Activated T-helper 17 cell treated with anti-CD3 and anti-CD28 coated beads, Interleukin-2, amount 50 U/mL, for 72 hours (primary cell): Measurements from ENCODE around the gene TNFRSF1B. TPM values are rescaled to one million over a fixed set of nuclear protein-coding genes. Genes with fewer than 3 reads are reported as not detected.

Experiments
- ATAC-seq: fragments of 150-1000 bp; cut with Tn5 transposase; replicated peaks from 2 replicates; pipeline ENCODE4 v1.10.0; 2021; ENCODE audit warnings: mild to moderate bottlenecking, moderate library complexity
- H3K27ac Mint-ChIP-seq: one replicate; pipeline ENCODE4 v1.8.0; 2022; ENCODE audit warnings: mixed read lengths
- H3K27me3 Mint-ChIP-seq: one replicate; pipeline ENCODE4 v1.8.0; 2022; ENCODE audit warnings: mixed read lengths
- H3K36me3 Mint-ChIP-seq: one replicate; pipeline ENCODE4 v1.8.0; 2022; ENCODE audit warnings: low read depth, mild to moderate bottlenecking, mixed read lengths
- H3K4me1 Mint-ChIP-seq: one replicate; pipeline ENCODE4 v1.8.0; 2022; ENCODE audit warnings: mixed read lengths
- H3K4me3 Mint-ChIP-seq: one replicate; pipeline ENCODE4 v1.8.0; 2022; ENCODE audit warnings: mild to moderate bottlenecking, mixed read lengths
- H3K9me3 Mint-ChIP-seq: one replicate; pipeline ENCODE4 v1.8.0; 2022; ENCODE audit warnings: mixed read lengths
- total RNA-seq, 2 donors: library from RNA; stranded (reverse); gene quantifications; one replicate each; pipeline ENCODE4 v1.2.3, GENCODE V29; 2022

The TNFRSF1B gene
- total RNA-seq, 2 donors from 2014 or later, result 291 to 379 TPM

DNA sequence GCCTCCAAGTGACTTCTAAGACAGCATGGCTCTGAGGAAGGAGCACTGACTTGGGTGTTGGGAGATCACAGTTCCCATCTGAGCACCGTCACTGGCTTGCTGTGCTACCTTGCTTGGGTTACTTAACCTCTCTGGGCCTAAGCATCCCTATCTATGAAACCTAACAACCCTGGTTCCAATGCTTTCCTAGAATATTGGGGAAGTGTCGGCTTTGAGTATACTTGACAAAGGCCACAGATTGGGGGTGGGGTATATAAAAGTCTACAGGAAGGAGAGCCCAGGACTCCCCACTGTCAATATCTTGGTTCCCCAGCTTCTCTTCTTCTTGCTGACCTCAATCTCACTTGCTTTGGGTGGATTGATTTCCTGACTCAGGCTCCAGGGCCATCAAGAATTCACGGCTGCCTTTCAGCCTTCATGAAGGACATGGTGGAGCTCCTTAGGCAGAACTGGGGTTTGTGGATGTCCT, 6.3 kb downstream of the TNFRSF1B start:
- Mint-ChIP-seq H3K9me3 (peaks cover 5% of the 10 kb centered on the region), H3K27ac (peak overlapping the region; percentile 73), H3K27me3 (no peaks in the 10 kb centered on the region), H3K4me1 (peaks cover 60% of the 10 kb centered on the region), H3K36me3 (peaks cover 100% of the 10 kb centered on the region), H3K4me3 (peak overlapping the region; percentile 95)
- no peak for ATAC-seq

DNA sequence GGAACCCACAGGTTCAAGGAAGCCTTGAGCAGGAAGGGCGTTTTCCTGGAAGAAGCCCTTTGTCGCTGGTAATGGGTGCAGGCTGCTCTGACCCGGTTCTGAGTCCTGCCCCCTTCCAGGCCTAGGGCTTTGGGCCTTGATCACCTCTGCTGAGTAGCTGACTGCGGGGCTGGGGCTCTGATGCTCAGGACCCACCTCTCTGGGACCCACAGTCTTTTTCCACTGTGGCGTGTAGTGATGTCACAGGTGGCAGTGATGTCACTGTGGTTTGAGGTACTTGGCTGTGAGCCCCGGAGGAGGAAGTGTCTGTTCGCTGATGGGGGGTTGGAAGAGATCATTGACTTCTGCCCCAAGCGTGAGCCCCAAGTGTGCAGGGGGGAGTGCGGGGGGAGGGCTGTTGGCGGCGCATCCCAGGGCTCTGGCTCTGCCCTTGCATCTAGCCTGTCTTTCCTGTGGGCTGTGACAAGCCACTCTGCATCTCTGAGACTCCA, 6.9 kb downstream of the TNFRSF1B start:
- peaks cover 100% of the 10 kb centered on the region for H3K36me3 Mint-ChIP-seq
- no peaks in the 10 kb centered on the region for H3K27me3 Mint-ChIP-seq
- H3K27ac Mint-ChIP-seq, result peak overlapping the region; percentile 73
- ATAC-seq, result peak; percentile 10
- H3K9me3 Mint-ChIP-seq, result peaks cover 5% of the 10 kb centered on the region
- H3K4me1 Mint-ChIP-seq, result peaks cover 64% of the 10 kb centered on the region
- H3K4me3 Mint-ChIP-seq, result peak overlapping the region; percentile 95

DNA sequence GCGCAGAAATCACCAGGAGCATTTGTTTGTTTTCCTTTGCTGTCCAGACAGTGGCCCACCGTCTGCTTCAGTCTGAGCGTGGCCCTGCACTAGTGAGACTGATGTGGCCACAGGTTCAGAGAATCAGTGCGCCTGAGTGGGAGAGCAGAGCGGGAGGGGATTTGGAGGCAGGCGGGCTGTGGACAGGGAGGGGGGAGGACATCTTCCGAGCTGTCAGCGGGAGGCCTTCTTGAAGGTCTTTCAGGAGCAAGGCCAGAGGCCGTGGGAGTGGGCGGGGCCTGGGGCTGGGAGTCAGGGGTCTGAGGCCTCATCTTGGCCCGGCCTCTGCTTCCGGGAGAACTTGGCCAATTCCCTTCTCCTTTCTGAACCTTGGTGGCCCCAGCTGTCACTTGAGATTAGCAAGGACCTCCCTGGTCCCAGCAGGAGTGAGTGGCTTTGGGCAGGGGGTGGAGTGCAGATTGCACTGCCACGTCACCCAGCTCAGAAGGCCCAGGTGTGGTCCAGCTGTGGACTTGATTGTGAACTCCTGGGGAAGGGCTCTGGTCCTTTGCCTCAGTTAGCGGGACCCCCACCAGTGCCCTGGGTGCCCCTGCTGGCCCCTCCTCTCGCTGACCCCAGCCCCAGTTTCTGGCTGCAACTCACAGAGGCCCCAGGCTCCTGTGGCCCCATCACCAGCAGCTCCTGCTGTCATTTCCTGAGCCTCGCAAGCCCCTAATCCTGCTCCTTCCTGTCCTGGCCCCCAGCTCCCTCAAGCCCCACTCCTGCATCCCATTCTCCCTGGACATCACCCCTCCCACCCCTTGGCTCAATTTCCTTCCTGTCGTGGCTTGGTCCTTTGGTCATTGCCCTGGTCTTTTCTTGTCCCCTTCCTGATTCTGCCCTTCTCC, 8.4 kb downstream of the TNFRSF1B start:
- H3K4me1 Mint-ChIP-seq, result peaks cover 61% of the 10 kb centered on the region
- H3K36me3 Mint-ChIP-seq, result peaks cover 100% of the 10 kb centered on the region
- peak overlapping the region; percentile 95 for H3K4me3 Mint-ChIP-seq
- no peaks in the 10 kb centered on the region for H3K27me3 Mint-ChIP-seq
- ATAC-seq, result no peak
- H3K9me3 Mint-ChIP-seq, result peaks cover 5% of the 10 kb centered on the region
- H3K27ac Mint-ChIP-seq, result peak overlapping the region; percentile 73

DNA sequence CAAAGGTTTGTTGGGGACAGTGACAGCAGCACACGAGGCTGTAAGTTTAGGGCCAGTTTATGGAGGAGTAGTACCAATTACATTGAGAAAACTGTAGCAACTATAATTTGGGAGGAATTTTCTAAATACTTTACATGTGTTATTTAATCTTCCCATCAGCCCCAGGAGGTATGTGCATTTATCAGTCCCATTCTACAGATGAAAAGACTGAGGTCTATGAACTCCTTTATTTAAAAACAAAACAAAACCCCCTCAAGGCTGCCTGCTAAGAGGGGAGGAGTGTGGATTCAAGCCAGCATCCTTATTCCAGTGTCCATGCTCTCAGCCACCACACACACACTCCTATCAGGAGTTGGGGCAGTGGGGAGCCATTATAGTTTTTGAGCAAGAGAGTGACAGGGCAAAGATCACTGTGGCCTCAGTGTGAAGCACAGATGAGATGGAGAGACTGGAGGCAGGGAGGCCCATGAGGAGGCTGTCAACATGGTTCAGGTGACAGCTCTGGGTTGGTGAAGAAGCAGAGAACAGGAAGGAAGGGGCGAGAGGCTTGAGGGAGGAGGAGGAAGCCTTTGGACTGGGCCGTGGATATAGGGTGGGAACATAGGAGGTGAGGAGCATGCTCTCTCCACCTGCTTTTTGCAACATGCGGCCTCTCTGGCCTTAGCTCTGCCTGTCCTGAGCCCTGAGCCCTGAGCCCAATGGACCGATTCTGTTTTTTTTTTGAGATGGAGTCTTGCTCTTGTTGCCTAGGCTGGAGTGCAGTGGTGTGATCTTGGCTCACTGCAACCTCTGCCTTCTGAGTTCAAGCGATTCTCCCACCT, 9.7 kb downstream of the TNFRSF1B start:
- Mint-ChIP-seq H3K9me3 (peaks cover 1% of the 10 kb centered on the region), H3K36me3 (peaks cover 100% of the 10 kb centered on the region), H3K27me3 (no peaks in the 10 kb centered on the region), H3K4me3 (peak overlapping the region; percentile 95), H3K4me1 (peaks cover 53% of the 10 kb centered on the region), H3K27ac (peak overlapping the region; percentile 73)
- no peak for ATAC-seq

DNA sequence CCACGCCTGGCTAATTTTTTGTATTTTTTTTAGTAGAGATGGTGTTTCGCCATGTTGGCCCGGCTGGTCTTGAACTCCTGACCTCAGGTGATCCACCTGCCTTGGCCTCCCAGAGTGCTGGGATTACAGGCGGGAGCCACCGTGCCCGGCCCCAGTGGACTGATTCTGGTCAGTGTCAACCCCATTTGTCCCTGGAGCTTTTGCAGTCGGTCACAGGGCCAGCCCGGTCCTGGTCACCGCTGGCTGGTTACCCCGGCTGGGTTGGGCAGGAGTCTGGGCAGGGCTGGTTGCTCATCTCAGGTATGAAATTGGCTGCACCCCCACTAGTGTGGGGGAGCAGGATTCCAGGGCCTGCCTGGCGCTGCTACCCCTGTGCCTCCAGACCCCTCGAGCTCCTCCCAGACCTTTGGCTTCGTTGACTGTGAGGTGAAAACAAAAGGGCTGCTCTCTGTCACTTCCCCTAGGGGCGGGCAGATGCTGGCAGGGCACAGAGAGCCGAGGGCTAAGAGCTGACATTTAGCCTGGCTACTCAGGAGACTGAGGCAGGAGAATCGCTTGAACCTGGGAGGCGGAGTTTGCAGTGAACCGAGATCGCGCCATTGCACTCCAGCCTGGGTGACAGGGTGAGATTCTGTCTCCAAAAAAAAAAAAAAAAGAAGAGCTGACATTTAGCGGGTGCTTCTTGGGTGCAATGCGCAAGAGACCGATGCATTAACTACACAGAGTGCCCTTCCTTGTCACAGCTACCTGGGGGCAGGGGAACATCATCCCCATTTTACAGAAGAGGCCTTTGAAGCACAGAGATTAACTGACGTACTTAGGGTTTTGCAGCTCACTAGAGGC, 10.6 kb downstream of the TNFRSF1B start:
- Mint-ChIP-seq H3K9me3 (no peaks in the 10 kb centered on the region), H3K27ac (peak overlapping the region; percentile 99), H3K36me3 (peaks cover 100% of the 10 kb centered on the region), H3K27me3 (no peaks in the 10 kb centered on the region), H3K4me1 (peaks cover 60% of the 10 kb centered on the region), H3K4me3 (peak overlapping the region; percentile 95)
- peak; percentile 2 for ATAC-seq

DNA sequence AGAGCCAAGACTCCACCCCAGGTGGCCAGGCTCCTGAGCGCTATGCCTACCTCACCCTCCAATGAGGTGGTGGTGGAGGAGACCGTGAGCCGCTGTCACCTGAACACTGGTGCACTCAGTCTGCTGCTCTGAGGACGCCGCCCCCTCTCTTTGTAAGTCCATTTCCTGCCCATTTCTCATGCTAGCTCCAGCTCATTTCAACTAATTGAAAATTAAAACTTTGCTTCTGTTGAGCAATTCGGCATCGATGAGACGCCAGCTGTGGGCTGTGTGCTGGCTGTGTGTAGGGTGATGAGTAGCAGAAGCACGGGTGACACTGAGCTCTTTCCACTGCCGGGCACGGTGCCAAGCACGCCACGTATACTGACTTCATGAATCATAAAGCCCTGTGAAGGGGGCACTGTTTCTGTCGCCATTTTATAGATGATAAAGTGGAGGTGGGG, 11.2 kb downstream of the TNFRSF1B start:
- ATAC-seq, result peak; percentile 76
- Mint-ChIP-seq H3K4me3 (peak overlapping the region; percentile 95), H3K27me3 (no peaks in the 10 kb centered on the region), H3K9me3 (no peaks in the 10 kb centered on the region), H3K27ac (peak overlapping the region; percentile 99), H3K36me3 (peaks cover 100% of the 10 kb centered on the region), H3K4me1 (peaks cover 63% of the 10 kb centered on the region)

DNA sequence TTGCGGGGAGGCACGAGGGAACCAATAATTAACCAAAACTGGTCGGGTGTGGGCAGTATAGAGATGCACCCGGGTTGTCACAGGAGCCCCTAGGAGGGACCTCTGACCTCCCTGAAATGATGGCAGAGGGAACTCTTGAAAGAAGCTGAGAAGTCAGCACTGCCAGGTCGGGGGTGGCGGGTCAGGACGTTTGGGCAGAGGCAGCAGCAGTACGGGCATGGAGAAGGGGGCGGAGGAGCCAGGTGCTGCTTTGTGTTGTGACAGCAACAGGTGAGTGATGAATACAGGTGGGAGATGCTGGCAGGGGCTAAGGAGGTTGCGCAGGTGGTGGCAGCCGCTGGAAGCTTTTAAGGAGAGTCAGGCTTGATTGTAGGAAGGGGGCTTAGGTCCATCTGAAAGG, 11.7 kb downstream of the TNFRSF1B start:
- Mint-ChIP-seq H3K27ac (peak overlapping the region; percentile 99), H3K36me3 (peaks cover 100% of the 10 kb centered on the region), H3K27me3 (no peaks in the 10 kb centered on the region), H3K4me3 (peak overlapping the region; percentile 95), H3K4me1 (peaks cover 61% of the 10 kb centered on the region), H3K9me3 (no peaks in the 10 kb centered on the region)
- no peak for ATAC-seq

DNA sequence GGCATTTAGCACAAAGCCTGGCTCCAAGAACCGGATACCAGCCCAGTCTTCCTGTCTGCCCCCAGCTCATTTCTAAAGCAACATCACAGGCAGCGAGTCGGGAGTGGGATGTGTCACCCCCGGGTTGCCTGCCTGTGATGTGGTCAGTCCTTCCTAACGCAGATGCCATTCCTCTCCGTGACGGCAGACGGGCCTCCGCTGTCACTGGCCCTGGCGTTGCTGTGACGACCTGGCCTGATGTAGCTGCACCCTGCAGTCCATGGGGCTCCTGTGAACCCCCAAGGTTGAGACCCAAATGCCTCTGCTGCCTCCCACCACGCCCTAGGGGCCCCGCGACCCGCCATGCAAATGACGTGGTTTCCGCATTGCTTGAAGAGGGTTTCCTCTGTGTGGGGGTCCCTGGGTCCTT, 12.3 kb downstream of the TNFRSF1B start:
- H3K9me3 Mint-ChIP-seq, result no peaks in the 10 kb centered on the region
- H3K4me1 Mint-ChIP-seq, result peaks cover 60% of the 10 kb centered on the region
- ATAC-seq, result peak; percentile 78
- no peaks in the 10 kb centered on the region for H3K27me3 Mint-ChIP-seq
- peak overlapping the region; percentile 95 for H3K4me3 Mint-ChIP-seq
- peak overlapping the region; percentile 99 for H3K27ac Mint-ChIP-seq
- peaks cover 100% of the 10 kb centered on the region for H3K36me3 Mint-ChIP-seq

DNA sequence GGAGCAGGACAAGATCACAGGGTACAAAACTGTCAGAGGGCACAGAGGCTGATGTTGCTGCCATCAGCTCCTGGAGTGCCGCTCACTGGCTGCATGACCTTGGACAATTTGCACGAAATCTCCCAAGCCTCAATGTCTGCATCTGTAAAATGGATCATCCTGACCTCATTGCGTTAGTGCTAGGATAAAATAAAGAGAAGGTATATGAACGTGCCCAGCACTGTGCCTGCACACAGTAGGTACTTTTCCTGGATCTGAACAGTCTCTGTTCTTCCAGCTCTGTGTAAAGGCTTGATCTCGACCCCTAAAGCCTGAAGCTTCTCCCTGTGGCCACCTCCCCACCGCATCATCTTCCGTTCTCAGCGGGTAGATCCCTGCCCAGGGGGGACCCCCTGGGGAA, 12.9 kb downstream of the TNFRSF1B start:
- no peak for ATAC-seq
- H3K27ac Mint-ChIP-seq, result peak overlapping the region; percentile 99
- H3K4me1 Mint-ChIP-seq, result peaks cover 60% of the 10 kb centered on the region
- no peaks in the 10 kb centered on the region for H3K9me3 Mint-ChIP-seq
- H3K36me3 Mint-ChIP-seq, result peaks cover 100% of the 10 kb centered on the region
- H3K27me3 Mint-ChIP-seq, result no peaks in the 10 kb centered on the region
- peak overlapping the region; percentile 95 for H3K4me3 Mint-ChIP-seq

DNA sequence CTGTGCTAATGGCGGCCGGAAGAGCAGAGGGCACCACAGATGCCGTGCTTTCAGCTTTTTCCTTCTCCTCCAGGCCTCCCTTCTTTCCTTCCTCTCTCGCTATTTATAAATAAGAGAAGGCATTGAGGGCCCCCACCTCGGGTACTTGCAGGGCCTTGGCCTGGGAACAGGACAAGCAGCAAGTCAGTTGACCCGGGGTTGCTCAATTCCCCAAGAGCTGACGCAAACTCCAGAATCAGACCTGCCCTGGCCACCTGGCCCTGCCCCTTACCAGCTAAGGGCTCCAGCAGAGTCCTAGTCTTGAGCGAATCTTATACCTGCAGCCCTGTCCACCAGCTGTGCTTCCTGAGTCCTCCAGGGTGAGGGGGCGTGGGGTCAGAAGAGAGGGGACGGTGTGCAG, 13.5 kb downstream of the TNFRSF1B start:
- H3K4me3 Mint-ChIP-seq, result peak overlapping the region; percentile 95
- peaks cover 100% of the 10 kb centered on the region for H3K36me3 Mint-ChIP-seq
- peak overlapping the region; percentile 99 for H3K27ac Mint-ChIP-seq
- peaks cover 62% of the 10 kb centered on the region for H3K4me1 Mint-ChIP-seq
- H3K27me3 Mint-ChIP-seq, result no peaks in the 10 kb centered on the region
- no peak for ATAC-seq
- H3K9me3 Mint-ChIP-seq, result no peaks in the 10 kb centered on the region

DNA sequence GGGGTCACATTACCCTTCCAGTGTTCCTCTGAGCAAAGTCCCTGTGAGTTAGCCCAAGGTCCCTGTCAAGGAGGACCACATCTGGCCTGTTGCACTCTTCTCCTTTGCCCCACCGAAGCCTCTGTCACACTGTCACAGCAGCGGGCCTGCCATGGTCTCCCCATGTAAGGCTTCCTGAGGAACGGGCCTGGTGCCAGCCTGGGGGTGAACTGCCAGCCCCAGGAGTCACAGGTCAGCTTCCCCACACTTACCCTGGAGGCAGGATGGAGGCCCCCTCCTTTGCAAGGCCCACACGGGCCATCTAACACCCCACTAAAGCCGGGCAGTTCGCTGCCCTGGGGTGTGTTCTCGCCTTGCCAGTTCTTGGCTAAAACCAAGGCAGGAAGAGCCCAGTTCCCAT, 14.1 kb downstream of the TNFRSF1B start:
- H3K36me3 Mint-ChIP-seq, result peaks cover 100% of the 10 kb centered on the region
- H3K27me3 Mint-ChIP-seq, result no peaks in the 10 kb centered on the region
- H3K4me3 Mint-ChIP-seq, result peak overlapping the region; percentile 95

DNA sequence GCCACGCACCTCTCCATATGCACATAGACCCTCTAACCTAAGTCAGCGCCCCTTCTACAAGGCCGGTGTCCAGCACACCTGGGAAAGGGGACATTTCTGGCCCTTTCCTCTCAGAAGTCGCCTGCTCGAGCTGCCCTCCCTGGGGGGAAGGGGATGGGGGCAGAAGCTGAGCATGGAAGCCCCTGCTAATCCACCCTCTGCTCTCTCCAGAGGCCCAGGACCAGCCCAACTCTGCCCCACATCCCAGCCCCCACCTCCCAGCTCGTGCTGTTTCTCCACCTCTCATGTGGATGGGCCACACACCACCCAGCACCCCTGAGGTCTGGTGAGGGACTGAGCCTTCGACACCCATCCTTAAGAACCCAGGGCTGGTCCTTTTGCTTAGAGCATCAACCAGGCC, 14.8 kb downstream of the TNFRSF1B start:
- peaks cover 58% of the 10 kb centered on the region for H3K4me1 Mint-ChIP-seq
- no peak for ATAC-seq
- peak overlapping the region; percentile 87 for H3K27ac Mint-ChIP-seq
- H3K36me3 Mint-ChIP-seq, result peaks cover 100% of the 10 kb centered on the region
- H3K9me3 Mint-ChIP-seq, result no peaks in the 10 kb centered on the region
- peak overlapping the region; percentile 95 for H3K4me3 Mint-ChIP-seq
- H3K27me3 Mint-ChIP-seq, result no peaks in the 10 kb centered on the region

More for the DNA sequence above, 14.1 kb downstream of the TNFRSF1B start:
- no peak for ATAC-seq
- peaks cover 62% of the 10 kb centered on the region for H3K4me1 Mint-ChIP-seq
- H3K9me3 Mint-ChIP-seq, result no peaks in the 10 kb centered on the region
- H3K27ac Mint-ChIP-seq, result peak overlapping the region; percentile 87

DNA sequence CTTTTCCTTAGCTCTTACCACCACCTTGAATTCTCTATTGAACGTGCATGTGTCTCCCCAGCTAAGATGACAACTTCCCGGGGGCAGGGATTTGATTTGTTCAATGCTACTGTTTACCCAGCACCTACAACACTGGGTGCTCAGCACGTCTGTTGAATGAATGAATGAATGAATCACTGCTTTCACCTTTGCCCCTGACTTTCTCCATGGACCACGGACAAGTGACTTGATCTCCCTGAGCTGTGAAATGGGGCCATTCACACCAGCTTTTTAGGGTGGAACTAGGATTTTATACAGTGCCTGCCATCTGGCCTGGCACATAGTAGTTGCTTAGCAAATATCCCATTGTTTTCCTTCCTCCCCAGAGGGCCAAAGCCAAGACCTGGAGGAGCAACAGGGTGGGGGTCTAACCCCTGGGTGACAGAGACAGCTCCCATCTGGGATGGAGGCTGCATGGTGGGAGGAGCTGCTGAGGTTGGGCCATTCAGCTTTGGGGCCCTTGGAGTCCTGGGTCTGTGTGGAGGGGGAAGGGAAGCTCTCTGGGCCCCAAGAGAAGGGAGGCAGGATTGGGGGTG, 15.7 kb downstream of the TNFRSF1B start:
- peaks cover 58% of the 10 kb centered on the region for H3K4me1 Mint-ChIP-seq
- ATAC-seq, result no peak

More for the DNA sequence above, 15.7 kb downstream of the TNFRSF1B start:
- Mint-ChIP-seq H3K9me3 (no peaks in the 10 kb centered on the region), H3K4me3 (peak overlapping the region; percentile 95), H3K27ac (peak overlapping the region; percentile 87), H3K27me3 (no peaks in the 10 kb centered on the region), H3K36me3 (peaks cover 100% of the 10 kb centered on the region)
